Medulla oblongata (tissue), 1 donor: Measurements from ENCODE around the gene STKLD1.
A peak's percentile ranks its signal among the peaks of the same experiment; 100 is the strongest.
"Not testable (repeated sequence)": the region's sequence is repeated elsewhere in the genome, so short reads cannot be mapped to it uniquely, and the experiment has no call there.

Experiments
- DNase-seq: peaks from one replicate; pipeline ENCODE4 v3.0.0-alpha.2; 2015; ENCODE audit errors: extremely low spot score

The STKLD1 gene

DNA sequence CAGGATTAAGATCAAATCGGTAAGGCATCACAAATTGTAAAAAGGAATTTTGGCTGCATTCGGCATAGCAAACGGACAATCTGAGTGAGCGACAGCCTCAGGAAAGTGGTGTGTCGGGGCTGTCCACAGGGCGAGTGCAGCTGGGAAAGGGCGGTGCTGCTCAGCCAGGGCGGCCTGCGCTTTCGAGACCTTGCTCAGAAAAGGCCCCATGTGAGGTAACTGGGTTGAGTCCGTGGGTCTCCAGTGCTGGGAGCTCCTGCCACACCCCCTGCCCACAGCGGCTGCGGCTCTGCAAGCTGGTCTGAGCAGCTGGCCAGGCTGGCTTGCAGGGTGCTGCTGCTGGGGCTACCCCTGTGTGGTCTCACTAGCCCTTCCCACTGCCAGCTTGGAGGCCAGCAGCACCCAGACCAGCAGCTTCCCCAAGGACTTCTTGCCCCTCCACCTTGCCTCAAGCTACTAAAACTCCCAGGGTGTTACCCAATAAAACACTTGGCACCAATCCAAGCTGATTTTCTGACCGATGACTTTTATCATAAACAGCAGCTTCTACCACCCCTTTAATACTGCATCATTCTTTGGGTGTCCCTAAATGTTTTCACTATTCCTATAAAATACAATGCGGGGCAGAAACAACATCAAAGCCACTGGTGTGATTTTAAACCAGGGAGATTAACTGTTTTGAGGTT lies 13.7 kb upstream of the STKLD1 start:
- no peak for DNase-seq

DNA sequence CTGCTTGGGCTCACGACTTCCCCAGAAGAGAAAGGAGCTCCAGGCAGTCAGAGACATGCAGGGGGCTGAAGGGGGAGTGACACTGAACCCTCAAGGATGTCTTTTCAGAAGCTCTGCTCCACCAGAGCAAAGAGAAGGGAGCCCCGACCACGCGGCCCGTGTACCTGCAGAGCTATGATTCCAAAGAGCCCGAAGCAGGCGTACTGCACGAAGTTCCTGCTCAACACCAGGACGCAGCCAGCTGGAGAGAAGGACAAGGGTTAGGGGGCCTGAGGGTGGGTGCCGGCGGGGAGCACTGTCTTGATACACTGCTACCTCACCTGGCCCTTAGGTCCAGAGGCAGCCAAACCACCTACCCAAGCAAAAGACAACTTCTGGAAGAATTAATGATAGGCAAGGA lies 9.7 kb upstream of the STKLD1 start:
- no peak for DNase-seq

GRCh38 chr9:133367221-133367620 lies 8.9 kb upstream of the STKLD1 start:
- DNase-seq = no peak

GRCh38 chr9:133367778-133368177 lies 8.4 kb upstream of the STKLD1 start:
- DNase-seq = no peak

- no peak for DNase-seq
Observed at GRCh38 chr9:133368249-133368881, 7.8 kb upstream of the STKLD1 start.

GRCh38 chr9:133369422-133369821 lies 6.7 kb upstream of the STKLD1 start:
- DNase-seq = no peak

- DNase-seq = no peak
Observed at GRCh38 chr9:133369933-133370332, 6.2 kb upstream of the STKLD1 start.

DNA sequence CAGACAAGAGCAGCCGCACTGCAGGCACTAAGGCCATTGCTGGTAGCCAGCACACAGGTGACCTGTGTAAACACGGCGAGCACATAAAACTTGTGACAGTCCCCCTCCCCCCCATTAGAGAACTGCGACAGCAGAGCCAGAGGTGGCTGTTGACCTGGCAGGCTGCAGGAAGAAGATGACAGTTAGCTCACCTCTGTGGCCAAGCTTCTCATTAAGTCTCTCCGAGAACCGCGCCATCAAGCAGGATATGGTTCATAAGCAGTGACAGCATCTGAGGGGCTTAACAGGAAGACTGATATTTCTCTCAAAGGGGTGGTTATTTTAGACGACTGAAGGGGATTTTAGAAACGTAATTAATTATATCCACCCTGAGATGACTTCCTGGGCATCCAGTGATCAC lies 5.5 kb upstream of the STKLD1 start:
- DNase-seq = no peak

GRCh38 chr9:133371261-133371711 lies 4.9 kb upstream of the STKLD1 start:
- no peak for DNase-seq

GRCh38 chr9:133372144-133372543 lies 4.0 kb upstream of the STKLD1 start:
- no peak for DNase-seq

DNA sequence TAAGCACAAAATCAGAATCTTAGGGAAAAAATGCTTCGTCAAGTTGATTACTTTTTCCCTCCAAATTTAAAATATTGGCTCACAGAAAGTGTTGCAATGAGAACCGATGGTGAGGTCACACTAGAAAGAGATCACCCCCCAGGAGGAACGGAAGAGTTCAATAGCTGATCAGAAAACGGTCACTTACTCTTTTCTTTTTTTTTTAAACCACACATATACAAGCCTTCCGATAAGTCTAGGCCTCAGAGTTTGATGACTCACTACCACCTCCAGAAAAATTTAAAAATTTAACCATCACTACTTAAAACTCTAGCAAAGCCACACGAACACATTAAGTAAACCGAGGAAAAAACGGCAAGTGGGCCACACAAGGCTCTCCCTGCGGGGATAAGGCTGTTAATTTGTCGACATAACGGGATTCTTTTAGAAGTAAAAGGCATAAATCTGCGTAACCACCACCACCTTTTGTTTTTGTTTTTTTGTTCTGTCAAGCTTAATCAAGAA lies 1.5 kb upstream of the STKLD1 start:
- DNase-seq = no peak

DNA sequence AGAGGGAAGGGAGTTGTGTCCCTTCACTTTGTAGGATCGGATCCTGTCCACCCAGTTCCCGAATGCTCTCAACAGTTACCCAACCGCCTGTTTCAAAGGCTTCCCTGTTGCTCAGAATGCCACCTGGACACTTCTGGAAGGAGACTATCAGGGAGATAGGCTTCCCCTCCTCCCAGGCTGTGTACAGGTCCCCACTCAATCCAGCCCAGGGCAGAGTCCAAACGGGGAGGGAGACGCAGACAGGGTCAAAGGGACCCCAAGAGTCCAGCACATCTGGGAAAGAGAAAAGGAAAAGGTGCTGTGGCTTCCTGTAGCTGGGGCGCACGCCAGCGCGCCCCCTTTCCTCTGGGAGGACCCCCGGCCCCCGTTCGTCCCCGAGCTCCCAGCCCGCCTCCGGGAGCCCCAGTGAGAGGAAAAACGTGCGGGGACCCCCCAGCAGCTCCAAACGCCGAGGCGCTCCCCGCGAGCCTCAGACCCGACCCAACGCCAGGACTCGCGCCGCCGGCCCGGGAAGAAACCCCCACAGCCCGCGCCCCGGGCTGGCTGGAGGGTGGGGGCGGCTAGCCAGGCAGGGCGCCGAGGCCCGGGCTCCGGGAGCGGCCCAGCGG lies 946 bp upstream of the STKLD1 start:
- DNase-seq = no peak

DNA sequence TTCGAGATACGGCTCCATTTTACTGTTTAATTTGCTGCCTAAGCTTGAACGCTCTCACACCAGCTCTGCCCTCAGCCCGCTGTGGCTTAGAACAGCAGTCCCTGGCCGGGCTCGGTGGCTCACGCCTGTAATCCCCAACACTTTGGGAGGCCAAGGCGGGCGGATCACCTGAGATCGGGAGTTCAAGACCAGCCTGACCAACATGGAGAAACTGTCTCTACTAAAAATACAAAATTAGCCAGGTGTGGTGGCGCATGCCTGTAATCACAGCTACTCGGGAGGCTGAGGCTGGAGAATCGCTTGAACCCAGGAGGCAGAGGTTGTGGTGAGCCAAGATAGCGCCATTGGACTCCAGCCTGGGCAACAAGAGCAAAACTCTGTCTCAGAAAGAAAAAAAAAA lies 1.1 kb downstream of the STKLD1 start:
- DNase-seq = not testable (repeated sequence)

DNA sequence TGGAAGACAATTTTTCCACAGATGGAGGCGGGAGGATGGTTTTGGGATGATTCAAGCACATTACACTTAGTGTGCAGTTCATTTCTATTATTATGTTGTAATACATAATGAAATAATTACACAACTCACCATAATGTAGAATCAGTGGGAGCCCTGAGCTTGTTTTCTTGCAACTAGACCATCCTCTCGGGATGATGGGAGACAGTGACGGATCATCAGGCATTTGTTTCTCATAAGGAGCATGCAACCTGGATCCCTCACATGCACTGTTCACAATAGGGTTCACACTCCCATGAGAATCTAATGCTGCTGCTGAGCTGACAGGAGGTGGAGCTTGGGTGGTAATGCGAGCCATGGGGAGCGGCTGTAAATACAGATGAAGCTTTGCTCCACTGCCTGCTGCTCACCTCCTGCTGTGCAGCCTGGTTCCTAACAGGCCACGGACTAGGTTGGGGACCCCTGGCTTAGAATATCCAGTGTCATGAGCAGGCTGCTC lies 1.6 kb downstream of the STKLD1 start:
- no peak for DNase-seq

DNA sequence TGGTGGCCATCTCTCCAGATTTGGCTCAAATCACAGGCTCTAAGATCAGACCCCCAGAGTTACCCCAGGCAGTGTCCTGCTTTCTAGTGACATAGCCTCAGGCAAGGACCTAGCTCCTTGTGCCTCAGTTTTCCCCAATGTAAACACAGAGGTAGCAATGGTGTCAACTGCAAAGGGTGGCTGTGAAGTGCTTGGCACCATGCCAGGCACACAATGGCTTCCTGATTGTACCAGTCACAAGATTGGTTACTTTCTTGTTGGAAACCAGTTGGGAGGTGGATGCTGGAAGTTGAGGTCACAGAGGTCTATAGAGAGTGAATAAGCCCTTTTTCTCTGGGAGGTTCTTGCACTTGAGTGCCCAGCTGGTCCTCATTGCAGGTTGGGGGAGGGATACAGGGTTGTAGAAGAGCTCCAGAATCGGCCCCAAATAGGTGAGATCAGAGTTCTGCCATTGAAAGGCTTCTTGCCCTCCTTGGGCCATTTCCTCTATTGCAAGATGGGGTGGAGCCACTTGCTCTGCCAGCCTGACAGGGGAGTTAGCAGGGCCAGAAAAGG lies 2.3 kb downstream of the STKLD1 start:
- no peak for DNase-seq

DNA sequence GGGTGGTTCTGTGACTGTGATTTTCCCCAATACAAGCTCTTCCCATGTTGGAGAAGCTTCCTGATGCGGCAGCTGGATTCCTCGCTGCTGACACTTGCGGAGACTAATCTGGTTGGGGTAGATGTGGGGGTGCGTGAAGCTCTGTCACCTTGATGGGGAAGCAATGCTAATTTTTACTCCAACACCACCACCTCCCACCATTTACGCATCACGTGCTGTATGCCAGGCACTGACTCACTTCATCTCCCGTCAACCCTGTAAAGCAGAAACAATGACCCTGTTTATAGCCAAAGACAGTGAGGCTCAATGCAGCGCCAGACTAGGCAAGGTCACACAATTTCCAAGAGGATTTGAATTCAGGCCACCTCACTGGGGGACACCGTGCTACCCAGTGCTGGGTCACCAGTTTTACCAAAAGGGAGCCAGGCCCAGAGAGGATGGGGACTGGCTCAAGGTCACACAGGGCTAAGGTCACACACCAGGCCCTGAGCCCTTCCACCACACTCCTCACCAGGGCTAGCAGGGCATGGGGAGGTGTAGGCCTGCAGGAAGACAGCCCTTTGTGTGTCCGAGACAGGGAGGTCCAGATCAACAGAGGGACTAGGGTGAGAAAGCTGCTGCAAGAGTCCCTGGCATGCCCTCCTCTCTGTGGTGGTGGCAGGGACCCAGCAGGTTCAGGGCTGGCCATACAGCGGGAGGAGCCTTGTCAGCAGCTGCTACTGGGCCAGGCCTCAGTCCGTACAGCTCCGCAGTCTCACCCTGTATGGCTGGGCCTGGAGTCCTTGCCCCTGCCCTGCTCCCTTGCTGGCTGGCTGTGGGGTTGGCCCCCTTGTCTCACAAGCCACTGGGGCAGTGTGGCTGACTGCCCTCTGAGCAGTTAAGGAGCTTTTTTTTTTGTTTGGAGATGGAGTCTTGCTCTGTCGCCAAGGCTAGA lies 3.3 kb downstream of the STKLD1 start:
- peak; percentile 63 for DNase-seq

- no peak for DNase-seq
Observed at GRCh38 chr9:133380734-133381133, 4.6 kb downstream of the STKLD1 start.

DNA sequence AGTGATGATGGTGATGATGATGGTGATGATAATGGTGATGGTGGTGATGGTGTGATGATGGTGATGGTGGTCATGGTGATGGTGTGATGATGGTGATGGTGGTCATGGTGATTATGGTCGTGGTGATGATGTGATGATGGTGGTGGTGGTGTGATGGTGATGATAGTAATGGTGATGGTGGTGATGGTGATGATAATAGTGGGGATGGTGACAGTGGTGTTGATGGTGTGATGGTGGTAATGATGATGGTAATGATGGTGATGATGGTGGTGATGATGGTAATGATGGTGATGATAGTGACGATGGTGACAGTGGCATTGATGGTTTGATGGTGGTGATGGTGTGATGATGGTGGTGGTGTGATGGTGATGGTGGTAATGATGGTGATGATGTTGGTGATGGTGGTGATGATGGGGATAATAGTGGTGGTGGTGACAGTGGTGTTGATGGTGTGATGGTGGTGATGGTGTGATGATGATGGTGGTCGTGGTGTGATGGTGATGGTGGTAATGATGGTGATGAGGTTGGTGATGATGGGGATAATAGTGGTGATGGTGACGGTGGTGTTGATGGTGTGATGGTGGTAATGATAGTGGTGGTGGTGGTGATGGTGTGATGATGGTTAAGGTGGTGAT lies 6.5 kb downstream of the STKLD1 start:
- DNase-seq = no peak

DNA sequence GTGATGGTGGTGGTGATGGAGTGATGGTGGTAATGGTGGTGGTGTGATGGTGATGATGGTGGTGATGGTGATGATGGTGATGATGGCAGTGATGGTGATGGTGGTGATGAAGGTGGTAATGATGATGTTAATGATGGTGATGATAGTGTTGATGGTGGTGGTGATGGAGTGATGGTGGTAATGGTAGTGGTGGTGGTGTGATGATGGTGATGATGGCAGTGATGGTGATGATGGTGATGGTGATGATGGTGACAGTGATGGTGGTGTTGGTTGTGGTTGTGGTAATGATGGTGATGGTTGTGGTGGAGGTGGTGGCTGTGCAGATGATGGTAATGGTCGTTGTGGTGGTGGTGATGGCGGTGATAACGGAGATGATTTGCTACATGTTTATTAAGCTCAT lies 7.3 kb downstream of the STKLD1 start:
- DNase-seq = no peak

DNA sequence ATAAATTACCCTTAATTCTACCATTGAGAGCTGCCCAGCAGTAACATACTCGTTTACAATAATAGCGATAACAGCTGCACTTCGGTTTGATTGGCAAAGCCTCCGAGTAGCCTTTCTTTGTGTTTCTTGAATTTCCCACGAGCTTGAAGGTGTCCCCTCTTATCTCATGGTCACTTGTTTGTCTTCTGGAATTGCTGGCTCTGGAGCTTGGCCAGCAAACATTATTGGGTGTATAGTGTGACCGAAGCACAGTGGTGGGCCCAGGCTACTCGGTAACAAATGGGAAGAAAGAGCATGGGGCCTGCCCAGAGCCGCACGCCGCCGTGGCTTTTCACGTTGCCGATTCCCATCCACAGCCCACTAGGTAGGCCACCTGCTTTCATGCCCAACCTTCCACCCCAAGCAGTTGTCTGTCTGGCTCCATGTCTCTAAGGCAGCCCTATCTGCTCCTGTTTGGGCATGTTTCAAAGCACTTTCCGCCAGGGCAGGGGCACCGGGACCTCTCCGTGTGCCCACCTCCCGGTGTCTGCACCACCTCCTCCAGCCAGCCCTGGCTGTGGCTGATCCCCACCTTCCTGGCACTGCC lies 8.7 kb downstream of the STKLD1 start:
- DNase-seq = no peak

- DNase-seq = no peak
Observed at GRCh38 chr9:133385452-133385851, 9.3 kb downstream of the STKLD1 start.
